ENCODE data around the gene SPR. TPM values are rescaled to one million over a fixed set of nuclear protein-coding genes. Genes with fewer than 3 reads are reported as not detected.

Gene SPR
- total and polyA plus RNA-seq, 9 of the 15 experiments (the other 6 are each of a cell fraction or from before 2014, with no cell fraction given), result 7.7 to 38.3 (median 26.3) TPM

DNA sequence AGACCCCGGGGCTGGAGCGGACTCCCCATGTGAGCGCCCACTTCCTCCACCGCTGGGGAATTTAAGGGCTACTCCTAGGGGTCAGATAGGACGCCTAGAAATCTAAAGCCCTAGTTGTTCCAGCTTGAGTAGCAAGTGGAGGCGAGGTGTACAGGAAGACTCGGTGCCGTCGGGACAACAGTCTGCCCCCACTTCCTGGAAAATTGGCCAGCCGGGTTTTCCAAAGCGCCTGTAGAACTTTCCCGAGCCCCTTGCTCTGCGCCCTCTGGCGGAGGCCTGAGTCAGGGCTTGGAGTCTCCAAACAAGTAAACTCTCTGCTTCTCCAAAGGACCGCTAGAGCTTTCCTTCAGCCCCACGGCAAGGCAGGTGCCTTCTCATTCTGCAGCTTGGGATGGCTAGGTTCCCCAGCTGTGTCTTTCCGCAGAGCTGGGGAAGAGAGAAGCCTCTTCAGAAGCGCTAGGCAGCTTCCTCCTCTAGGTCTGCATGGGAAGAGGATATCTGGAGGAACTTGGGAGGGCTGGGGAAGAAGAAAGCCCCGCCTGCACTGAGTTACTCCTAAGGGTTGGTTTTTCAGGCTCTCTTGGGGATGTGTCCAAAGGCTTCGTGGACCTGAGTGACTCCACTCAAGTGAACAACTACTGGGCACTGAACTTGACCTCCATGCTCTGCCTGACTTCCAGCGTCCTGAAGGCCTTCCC is 681 bp downstream of the SPR start (continued):
- TF ChIP-seq, protein P1, sequence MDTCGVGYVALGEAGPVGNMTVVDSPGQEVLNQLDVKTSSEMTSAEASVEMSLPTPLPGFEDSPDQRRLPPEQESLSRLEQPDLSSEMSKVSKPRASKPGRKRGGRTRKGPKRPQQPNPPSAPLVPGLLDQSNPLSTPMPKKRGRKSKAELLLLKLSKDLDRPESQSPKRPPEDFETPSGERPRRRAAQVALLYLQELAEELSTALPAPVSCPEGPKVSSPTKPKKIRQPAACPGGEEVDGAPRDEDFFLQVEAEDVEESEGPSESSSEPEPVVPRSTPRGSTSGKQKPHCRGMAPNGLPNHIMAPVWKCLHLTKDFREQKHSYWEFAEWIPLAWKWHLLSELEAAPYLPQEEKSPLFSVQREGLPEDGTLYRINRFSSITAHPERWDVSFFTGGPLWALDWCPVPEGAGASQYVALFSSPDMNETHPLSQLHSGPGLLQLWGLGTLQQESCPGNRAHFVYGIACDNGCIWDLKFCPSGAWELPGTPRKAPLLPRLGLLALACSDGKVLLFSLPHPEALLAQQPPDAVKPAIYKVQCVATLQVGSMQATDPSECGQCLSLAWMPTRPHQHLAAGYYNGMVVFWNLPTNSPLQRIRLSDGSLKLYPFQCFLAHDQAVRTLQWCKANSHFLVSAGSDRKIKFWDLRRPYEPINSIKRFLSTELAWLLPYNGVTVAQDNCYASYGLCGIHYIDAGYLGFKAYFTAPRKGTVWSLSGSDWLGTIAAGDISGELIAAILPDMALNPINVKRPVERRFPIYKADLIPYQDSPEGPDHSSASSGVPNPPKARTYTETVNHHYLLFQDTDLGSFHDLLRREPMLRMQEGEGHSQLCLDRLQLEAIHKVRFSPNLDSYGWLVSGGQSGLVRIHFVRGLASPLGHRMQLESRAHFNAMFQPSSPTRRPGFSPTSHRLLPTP (IDR thresholded peaks at IDR 0.05; ENCODE audit: borderline replicate concordance, extremely low read depth, insufficient read length), result no peak
- TF ChIP-seq STAT5B (CRISPR knock-in tag; IDR thresholded peaks at IDR 0.05) (no peak), RBM14 (IDR thresholded peaks at IDR 0.05; ENCODE audit: borderline replicate concordance, insufficient read depth, low read depth, low read length) (no peak), PPARD (CRISPR knock-in tag; IDR thresholded peaks at IDR 0.05) (no peak), TEAD2 (tag; IDR thresholded peaks at IDR 0.05) (no peak), SRSF3 (IDR thresholded peaks at IDR 0.05; ENCODE audit: insufficient read depth, low read length) (no peak), ZNF444 (CRISPR knock-in tag; IDR thresholded peaks at IDR 0.05) (no peak), SIN3B (IDR thresholded peaks at IDR 0.05; ENCODE audit: low read depth) (no peak)
- TF ChIP-seq, protein P2, sequence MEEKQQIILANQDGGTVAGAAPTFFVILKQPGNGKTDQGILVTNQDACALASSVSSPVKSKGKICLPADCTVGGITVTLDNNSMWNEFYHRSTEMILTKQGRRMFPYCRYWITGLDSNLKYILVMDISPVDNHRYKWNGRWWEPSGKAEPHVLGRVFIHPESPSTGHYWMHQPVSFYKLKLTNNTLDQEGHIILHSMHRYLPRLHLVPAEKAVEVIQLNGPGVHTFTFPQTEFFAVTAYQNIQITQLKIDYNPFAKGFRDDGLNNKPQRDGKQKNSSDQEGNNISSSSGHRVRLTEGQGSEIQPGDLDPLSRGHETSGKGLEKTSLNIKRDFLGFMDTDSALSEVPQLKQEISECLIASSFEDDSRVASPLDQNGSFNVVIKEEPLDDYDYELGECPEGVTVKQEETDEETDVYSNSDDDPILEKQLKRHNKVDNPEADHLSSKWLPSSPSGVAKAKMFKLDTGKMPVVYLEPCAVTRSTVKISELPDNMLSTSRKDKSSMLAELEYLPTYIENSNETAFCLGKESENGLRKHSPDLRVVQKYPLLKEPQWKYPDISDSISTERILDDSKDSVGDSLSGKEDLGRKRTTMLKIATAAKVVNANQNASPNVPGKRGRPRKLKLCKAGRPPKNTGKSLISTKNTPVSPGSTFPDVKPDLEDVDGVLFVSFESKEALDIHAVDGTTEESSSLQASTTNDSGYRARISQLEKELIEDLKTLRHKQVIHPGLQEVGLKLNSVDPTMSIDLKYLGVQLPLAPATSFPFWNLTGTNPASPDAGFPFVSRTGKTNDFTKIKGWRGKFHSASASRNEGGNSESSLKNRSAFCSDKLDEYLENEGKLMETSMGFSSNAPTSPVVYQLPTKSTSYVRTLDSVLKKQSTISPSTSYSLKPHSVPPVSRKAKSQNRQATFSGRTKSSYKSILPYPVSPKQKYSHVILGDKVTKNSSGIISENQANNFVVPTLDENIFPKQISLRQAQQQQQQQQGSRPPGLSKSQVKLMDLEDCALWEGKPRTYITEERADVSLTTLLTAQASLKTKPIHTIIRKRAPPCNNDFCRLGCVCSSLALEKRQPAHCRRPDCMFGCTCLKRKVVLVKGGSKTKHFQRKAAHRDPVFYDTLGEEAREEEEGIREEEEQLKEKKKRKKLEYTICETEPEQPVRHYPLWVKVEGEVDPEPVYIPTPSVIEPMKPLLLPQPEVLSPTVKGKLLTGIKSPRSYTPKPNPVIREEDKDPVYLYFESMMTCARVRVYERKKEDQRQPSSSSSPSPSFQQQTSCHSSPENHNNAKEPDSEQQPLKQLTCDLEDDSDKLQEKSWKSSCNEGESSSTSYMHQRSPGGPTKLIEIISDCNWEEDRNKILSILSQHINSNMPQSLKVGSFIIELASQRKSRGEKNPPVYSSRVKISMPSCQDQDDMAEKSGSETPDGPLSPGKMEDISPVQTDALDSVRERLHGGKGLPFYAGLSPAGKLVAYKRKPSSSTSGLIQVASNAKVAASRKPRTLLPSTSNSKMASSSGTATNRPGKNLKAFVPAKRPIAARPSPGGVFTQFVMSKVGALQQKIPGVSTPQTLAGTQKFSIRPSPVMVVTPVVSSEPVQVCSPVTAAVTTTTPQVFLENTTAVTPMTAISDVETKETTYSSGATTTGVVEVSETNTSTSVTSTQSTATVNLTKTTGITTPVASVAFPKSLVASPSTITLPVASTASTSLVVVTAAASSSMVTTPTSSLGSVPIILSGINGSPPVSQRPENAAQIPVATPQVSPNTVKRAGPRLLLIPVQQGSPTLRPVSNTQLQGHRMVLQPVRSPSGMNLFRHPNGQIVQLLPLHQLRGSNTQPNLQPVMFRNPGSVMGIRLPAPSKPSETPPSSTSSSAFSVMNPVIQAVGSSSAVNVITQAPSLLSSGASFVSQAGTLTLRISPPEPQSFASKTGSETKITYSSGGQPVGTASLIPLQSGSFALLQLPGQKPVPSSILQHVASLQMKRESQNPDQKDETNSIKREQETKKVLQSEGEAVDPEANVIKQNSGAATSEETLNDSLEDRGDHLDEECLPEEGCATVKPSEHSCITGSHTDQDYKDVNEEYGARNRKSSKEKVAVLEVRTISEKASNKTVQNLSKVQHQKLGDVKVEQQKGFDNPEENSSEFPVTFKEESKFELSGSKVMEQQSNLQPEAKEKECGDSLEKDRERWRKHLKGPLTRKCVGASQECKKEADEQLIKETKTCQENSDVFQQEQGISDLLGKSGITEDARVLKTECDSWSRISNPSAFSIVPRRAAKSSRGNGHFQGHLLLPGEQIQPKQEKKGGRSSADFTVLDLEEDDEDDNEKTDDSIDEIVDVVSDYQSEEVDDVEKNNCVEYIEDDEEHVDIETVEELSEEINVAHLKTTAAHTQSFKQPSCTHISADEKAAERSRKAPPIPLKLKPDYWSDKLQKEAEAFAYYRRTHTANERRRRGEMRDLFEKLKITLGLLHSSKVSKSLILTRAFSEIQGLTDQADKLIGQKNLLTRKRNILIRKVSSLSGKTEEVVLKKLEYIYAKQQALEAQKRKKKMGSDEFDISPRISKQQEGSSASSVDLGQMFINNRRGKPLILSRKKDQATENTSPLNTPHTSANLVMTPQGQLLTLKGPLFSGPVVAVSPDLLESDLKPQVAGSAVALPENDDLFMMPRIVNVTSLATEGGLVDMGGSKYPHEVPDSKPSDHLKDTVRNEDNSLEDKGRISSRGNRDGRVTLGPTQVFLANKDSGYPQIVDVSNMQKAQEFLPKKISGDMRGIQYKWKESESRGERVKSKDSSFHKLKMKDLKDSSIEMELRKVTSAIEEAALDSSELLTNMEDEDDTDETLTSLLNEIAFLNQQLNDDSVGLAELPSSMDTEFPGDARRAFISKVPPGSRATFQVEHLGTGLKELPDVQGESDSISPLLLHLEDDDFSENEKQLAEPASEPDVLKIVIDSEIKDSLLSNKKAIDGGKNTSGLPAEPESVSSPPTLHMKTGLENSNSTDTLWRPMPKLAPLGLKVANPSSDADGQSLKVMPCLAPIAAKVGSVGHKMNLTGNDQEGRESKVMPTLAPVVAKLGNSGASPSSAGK (IDR thresholded peaks at IDR 0.05), result peak; percentile 22; the same call in 1 of the 2 replicates

Data from K562 (cell line).